HepG2 (cell line): ENCODE results near the gene HAND1. TPM values are rescaled to one million over a fixed set of nuclear protein-coding genes. Genes with fewer than 3 reads are reported as not detected.

Source experiments
- FLYWCH1 ChIP-seq: sonication (generic); formaldehyde crosslinking; IDR thresholded peaks from 2 replicates; pipeline ENCODE4 v1.8.1; 2023; ENCODE audit warnings: mild to moderate bottlenecking, missing genetic modification reagents
- GMEB1 ChIP-seq: sonication (generic); formaldehyde crosslinking; IDR thresholded peaks from 2 replicates; pipeline ENCODE4 v1.5.1; 2020; ENCODE audit warnings: missing genetic modification reagents, mild to moderate bottlenecking, borderline replicate concordance
- IKZF1 ChIP-seq: fragments of 450-650 bp; IDR thresholded peaks from 2 replicates; pipeline ENCODE4 v1.7.1; 2016
- KMT2A ChIP-seq: sonication (generic); formaldehyde crosslinking; IDR thresholded peaks from 2 replicates; pipeline ENCODE4 v1.4.0; 2020; ENCODE audit warnings: missing genetic modification reagents
- KMT2B ChIP-seq: IDR thresholded peaks from 2 replicates; pipeline ENCODE4 v1.6.1; 2016; ENCODE audit warnings: missing genetic modification reagents, missing compliant biosample characterization
- MLX ChIP-seq: IDR thresholded peaks from 2 replicates; pipeline ENCODE4 v1.6.1; 2016
- NFYB ChIP-seq: sonication (generic); formaldehyde crosslinking; IDR thresholded peaks from 2 replicates; pipeline ENCODE4 v1.4.0; 2020; ENCODE audit warnings: missing genetic modification reagents
- NRL ChIP-seq: sonication (generic); formaldehyde crosslinking; IDR thresholded peaks from 2 replicates; pipeline ENCODE4 v1.5.0; 2020; ENCODE audit warnings: missing genetic modification reagents, mild to moderate bottlenecking, moderate library complexity, borderline replicate concordance
- RCOR2 ChIP-seq: IDR thresholded peaks from 2 replicates; pipeline ENCODE4 v1.6.1; 2016; ENCODE audit warnings: missing biosample characterization, missing genetic modification reagents
- SATB2 ChIP-seq: sonication (generic); formaldehyde crosslinking; IDR thresholded peaks from 2 replicates; pipeline ENCODE4 v1.5.0; 2020; ENCODE audit warnings: missing genetic modification reagents
- SOX5 ChIP-seq: IDR thresholded peaks from 2 replicates; pipeline ENCODE4 v1.6.1; 2016; ENCODE audit warnings: borderline replicate concordance
- ZBTB1 ChIP-seq: sonication (generic); formaldehyde crosslinking; IDR thresholded peaks from 2 replicates; pipeline ENCODE4 v1.4.0; 2020; ENCODE audit warnings: missing genetic modification reagents, borderline replicate concordance
- ZBTB7A ChIP-seq: sonication (generic); formaldehyde crosslinking; IDR thresholded peaks from 2 replicates; pipeline ENCODE4 v1.8.0; 2022; ENCODE audit warnings: mild to moderate bottlenecking, missing genetic modification reagents
- ZNF180 ChIP-seq: sonication (generic); formaldehyde crosslinking; IDR thresholded peaks from 2 replicates; pipeline ENCODE4 v1.4.0; 2020; ENCODE audit warnings: low read depth, missing genetic modification reagents, borderline replicate concordance
- ZNF260 ChIP-seq: sonication (generic); formaldehyde crosslinking; IDR thresholded peaks from 2 replicates; pipeline ENCODE4 v1.4.0; 2020; ENCODE audit warnings: missing genetic modification reagents, low read depth, mild to moderate bottlenecking, borderline replicate concordance
- ZNF446 ChIP-seq: sonication (generic); formaldehyde crosslinking; IDR thresholded peaks from 2 replicates; pipeline ENCODE4 v1.5.0; 2020; ENCODE audit warnings: mild to moderate bottlenecking, missing genetic modification reagents
- ZNF563 ChIP-seq: sonication (generic); formaldehyde crosslinking; IDR thresholded peaks from 2 replicates; pipeline ENCODE4 v1.8.0; 2022; ENCODE audit warnings: mild to moderate bottlenecking, moderate library complexity, missing genetic modification reagents
- ZNF607 ChIP-seq: sonication (generic); formaldehyde crosslinking; IDR thresholded peaks from 2 replicates; pipeline ENCODE4 v1.5.1; 2020; ENCODE audit warnings: missing genetic modification reagents, mild to moderate bottlenecking, borderline replicate concordance
- ZNF670 ChIP-seq: sonication (generic); formaldehyde crosslinking; IDR thresholded peaks from 2 replicates; pipeline ENCODE4 v1.8.0; 2022; ENCODE audit warnings: mild to moderate bottlenecking, missing genetic modification reagents, borderline replicate concordance
- ZNF678 ChIP-seq: sonication (generic); formaldehyde crosslinking; IDR thresholded peaks from 2 replicates; pipeline ENCODE4 v1.4.0; 2020; ENCODE audit warnings: mild to moderate bottlenecking, missing genetic modification reagents
- ZNF749 ChIP-seq: sonication (generic); formaldehyde crosslinking; IDR thresholded peaks from 2 replicates; pipeline ENCODE4 v1.8.0; 2022; ENCODE audit warnings: mild to moderate bottlenecking, missing genetic modification reagents, moderate library complexity, borderline replicate concordance
- ZSCAN25 ChIP-seq: sonication (generic); formaldehyde crosslinking; IDR thresholded peaks from 2 replicates; pipeline ENCODE4 v1.8.0; 2022; ENCODE audit warnings: mild to moderate bottlenecking, missing genetic modification reagents
- ZSCAN29 ChIP-seq: sonication (generic); formaldehyde crosslinking; conservative IDR thresholded peaks from 2 replicates; pipeline ENCODE4 v1.4.0; 2020; ENCODE audit warnings: mild to moderate bottlenecking, missing genetic modification reagents
- ZZZ3 ChIP-seq: sonication (generic); formaldehyde crosslinking; IDR thresholded peaks from 2 replicates; pipeline ENCODE4 v1.4.0; 2020; ENCODE audit warnings: missing genetic modification reagents, mild to moderate bottlenecking, borderline replicate concordance
- polyA plus RNA-seq, 8 experiments: library from polyadenylated mRNA; depleted of rRNA in 3 of 8; stranded (reverse) in 7 of 8; unstranded in 1 of 8; fragments of >200 nt; fragmentation: Illumina TruSeq in 4 of 8; extraction: Trizol in 4 of 8; gene quantifications; 2 replicates each; pipeline versions ENCODE4 v1.2.1 to v1.2.3, GENCODE V29; 2011 to 2016; ENCODE audit warnings: low read depth in 4 of 8, missing spikeins in 1 of 8, mixed read lengths in 1 of 8; ENCODE audit not compliant: insufficient read depth in 1 of 8
- total RNA-seq, 5 experiments: library from RNA; depleted of rRNA; stranded (reverse); fragments of >200 nt; fragmentation: Illumina TruSeq; extraction: Trizol; gene quantifications; 2 replicates each; pipeline ENCODE4 v1.2.3, GENCODE V29; 2016; ENCODE audit warnings: low read depth in 1 of 5
- TF ChIP-seq, protein P1 (sequence below): sonication (generic); formaldehyde crosslinking; IDR thresholded peaks from 2 replicates; pipeline ENCODE4 v1.5.0; 2020; ENCODE audit warnings: mild to moderate bottlenecking, missing genetic modification reagents, borderline replicate concordance
- TF ChIP-seq, protein P2 (sequence below): sonication (generic); formaldehyde crosslinking; conservative IDR thresholded peaks from 2 replicates; pipeline ENCODE4 v1.4.0; 2020; ENCODE audit warnings: missing genetic modification reagents

Gene HAND1
- total and polyA plus RNA-seq, 2 of the 13 experiments (the other 11 are each of a cell fraction or from before 2014, with no cell fraction given): not detected

DNA sequence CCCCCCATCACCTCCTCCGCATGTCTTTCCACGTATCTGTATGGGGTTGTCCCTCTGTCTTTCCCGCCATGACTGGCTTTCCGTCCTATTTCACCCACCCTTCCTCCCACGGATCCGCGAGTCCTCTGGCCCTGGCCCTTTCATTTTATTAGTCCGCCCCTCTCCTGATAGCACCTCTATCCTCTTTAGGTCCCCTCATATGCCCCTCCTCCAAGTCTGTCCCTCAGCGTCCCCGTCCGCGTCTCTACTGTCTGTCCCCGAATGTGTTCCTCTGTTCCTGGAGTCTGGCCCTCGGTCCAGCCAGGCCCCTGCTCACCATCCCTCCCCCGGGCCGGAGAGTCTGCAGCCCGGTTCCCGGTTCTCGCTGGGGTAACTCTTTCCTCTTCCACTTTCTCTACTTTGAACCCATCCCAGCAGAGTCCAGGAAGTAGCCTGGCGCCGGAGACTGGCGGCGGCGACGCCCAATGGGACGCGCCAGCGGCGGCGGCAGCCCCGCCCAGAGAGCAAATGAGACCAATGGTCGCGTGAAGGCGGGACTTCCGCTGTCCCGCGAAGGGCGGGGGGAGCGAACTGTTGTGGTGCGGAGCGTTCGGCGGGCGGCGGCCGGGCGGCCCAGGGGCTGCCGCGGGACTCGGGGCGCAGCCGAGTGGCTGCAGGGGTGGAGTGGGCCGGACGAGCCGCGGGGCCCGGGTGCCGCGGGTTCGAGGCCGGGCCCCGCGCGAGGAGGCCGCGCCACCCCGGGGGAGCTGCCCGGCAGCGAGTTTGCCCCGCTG is 32.4 kb downstream of the HAND1 start, which contains the start of gene SAP30L (continued):
- no peak for TF ChIP-seq GMEB1 (CRISPR knock-in tag)
- no peak for TF ChIP-seq ZNF678 (CRISPR knock-in tag)
- TF ChIP-seq NFYB (CRISPR knock-in tag): peak; percentile 98
- TF ChIP-seq ZNF260 (CRISPR knock-in tag): no peak
- no peak for TF ChIP-seq ZZZ3 (CRISPR knock-in tag)
- 0 out of 2 replicates have a peak, but pooled peaks have one; percentile 18 for TF ChIP-seq SOX5 (CRISPR knock-in tag)
- peak; percentile 57 for TF ChIP-seq KMT2A (CRISPR knock-in tag)
- no peak for TF ChIP-seq MLX (CRISPR knock-in tag)
- TF ChIP-seq, protein P1, sequence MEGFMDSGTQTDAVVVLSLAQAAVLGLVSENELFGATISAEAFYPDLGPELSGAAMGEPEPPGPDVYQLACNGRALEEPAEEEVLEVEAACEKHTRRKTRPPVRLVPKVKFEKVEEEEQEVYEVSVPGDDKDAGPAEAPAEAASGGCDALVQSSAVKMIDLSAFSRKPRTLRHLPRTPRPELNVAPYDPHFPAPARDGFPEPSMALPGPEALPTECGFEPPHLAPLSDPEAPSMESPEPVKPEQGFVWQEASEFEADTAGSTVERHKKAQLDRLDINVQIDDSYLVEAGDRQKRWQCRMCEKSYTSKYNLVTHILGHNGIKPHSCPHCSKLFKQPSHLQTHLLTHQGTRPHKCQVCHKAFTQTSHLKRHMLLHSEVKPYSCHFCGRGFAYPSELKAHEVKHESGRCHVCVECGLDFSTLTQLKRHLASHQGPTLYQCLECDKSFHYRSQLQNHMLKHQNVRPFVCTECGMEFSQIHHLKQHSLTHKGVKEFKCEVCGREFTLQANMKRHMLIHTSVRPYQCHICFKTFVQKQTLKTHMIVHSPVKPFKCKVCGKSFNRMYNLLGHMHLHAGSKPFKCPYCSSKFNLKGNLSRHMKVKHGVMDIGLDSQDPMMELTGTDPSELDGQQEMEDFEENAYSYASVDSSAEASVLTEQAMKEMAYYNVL (CRISPR knock-in tag): no peak
- TF ChIP-seq, protein P2, sequence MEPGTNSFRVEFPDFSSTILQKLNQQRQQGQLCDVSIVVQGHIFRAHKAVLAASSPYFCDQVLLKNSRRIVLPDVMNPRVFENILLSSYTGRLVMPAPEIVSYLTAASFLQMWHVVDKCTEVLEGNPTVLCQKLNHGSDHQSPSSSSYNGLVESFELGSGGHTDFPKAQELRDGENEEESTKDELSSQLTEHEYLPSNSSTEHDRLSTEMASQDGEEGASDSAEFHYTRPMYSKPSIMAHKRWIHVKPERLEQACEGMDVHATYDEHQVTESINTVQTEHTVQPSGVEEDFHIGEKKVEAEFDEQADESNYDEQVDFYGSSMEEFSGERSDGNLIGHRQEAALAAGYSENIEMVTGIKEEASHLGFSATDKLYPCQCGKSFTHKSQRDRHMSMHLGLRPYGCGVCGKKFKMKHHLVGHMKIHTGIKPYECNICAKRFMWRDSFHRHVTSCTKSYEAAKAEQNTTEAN: peak; percentile 47; the same call in 1 of the 2 replicates
- TF ChIP-seq ZNF749: no peak
- TF ChIP-seq ZBTB1 (CRISPR knock-in tag): no peak
- TF ChIP-seq ZNF607 (CRISPR knock-in tag): 0 out of 2 replicates have a peak, but pooled peaks have one; percentile 45
- no peak for TF ChIP-seq ZNF180 (CRISPR knock-in tag)
- peak; percentile 92 for TF ChIP-seq ZSCAN25
- TF ChIP-seq ZNF446 (CRISPR knock-in tag): peak; percentile 39; the same call in 1 of the 2 replicates
- peak; percentile 56; the same call in 1 of the 2 replicates for TF ChIP-seq ZNF563 (CRISPR knock-in tag)
- TF ChIP-seq ZBTB7A (CRISPR knock-in tag): no peak
- no peak for TF ChIP-seq RCOR2 (CRISPR knock-in tag)
- no peak for TF ChIP-seq IKZF1
- TF ChIP-seq FLYWCH1 (CRISPR knock-in tag): no peak
- no peak for TF ChIP-seq ZNF670 (CRISPR knock-in tag)
- TF ChIP-seq ZSCAN29: 0 out of 2 replicates have a peak, but pooled peaks have one; percentile 58
- TF ChIP-seq KMT2B (CRISPR knock-in tag): peak; percentile 73
- TF ChIP-seq NRL: no peak
- no peak for TF ChIP-seq SATB2 (CRISPR knock-in tag)
